ACC112 (cell line): ENCODE data around the gene TNFRSF21.

Source experiments
- H2AFZ ChIP-seq: fragments of 200-600 bp; sonication (generic); one replicate; pipeline ENCODE4 v1.6.0; 2017; ENCODE audit warnings: antibody characterized with exemption, low read length; ENCODE audit not compliant: unreplicated experiment
- H3K27ac ChIP-seq: fragments of 200-600 bp; sonication (generic); 2 replicates; pipeline ENCODE4 v1.5.1; 2014; ENCODE audit warnings: low read depth, mild to moderate bottlenecking, antibody characterized with exemption, low read length, moderate library complexity
- H3K27me3 ChIP-seq: fragments of 200-600 bp; sonication (generic); 2 replicates; pipeline ENCODE4 v1.6.1; 2014; ENCODE audit warnings: mild to moderate bottlenecking, antibody characterized with exemption, low read length, moderate library complexity, mixed read lengths; ENCODE audit not compliant: insufficient read depth
- H3K36me3 ChIP-seq: fragments of 200-600 bp; sonication (generic); 2 replicates; pipeline ENCODE4 v1.6.1; 2016; ENCODE audit warnings: mild to moderate bottlenecking, antibody characterized with exemption, low read length, moderate library complexity, mixed read lengths; ENCODE audit not compliant: insufficient read depth
- H3K4me1 ChIP-seq: fragments of 200-600 bp; sonication (generic); one replicate; pipeline ENCODE4 v1.6.1; 2016; ENCODE audit warnings: low read length, mixed read lengths; ENCODE audit not compliant: insufficient read depth, unreplicated experiment, control insufficient read depth
- H3K4me3 ChIP-seq: fragments of 200-600 bp; sonication (generic); 2 replicates; pipeline ENCODE4 v1.5.1; 2014; ENCODE audit warnings: mild to moderate bottlenecking, low read depth, low read length
- H3K79me2 ChIP-seq: fragments of 200-600 bp; sonication (generic); one replicate; pipeline ENCODE4 v1.6.0; 2016; ENCODE audit warnings: low read length; ENCODE audit not compliant: control insufficient read depth, unreplicated experiment, insufficient read depth

Gene TNFRSF21

DNA sequence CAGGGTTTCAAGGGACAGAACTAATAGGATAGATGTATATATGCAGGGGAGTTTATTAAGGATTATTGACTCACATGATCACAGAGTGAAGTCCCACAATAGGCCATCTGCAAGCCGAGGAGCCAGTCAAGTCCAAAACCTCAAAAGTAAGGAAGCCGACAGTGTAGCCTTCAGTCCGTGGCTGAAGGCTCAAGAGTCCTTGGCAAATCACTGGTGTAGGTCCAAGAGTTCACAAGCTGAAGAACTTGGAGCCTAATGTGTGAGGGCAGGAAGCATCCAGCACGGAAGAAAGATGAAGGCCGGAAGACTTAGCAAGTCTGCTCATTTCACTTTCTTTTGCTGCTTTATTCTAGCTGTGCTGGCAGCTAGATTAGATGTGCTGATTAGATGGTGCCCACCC lies 128.0 kb downstream of the TNFRSF21 start:
- H3K79me2 ChIP-seq, result no peaks in the 10 kb centered on the region
- H3K4me3 ChIP-seq, result no peak overlapping the region
- H3K27ac ChIP-seq, result no peak overlapping the region
- no peaks in the 10 kb centered on the region for H3K36me3 ChIP-seq
- H2AFZ ChIP-seq, result no peak overlapping the region
- H3K27me3 ChIP-seq, result no peaks in the 10 kb centered on the region
- H3K4me1 ChIP-seq, result peaks cover 18% of the 10 kb centered on the region
